GM12892 (cell line): Measurements from ENCODE around the gene CABLES1.

Source experiments
- DNase-seq: peaks from one replicate; pipeline ENCODE4 v3.0.0; 2011; ENCODE audit not compliant: insufficient read length
- FAIRE-seq: peaks from 2 replicates; lab custom pipeline; 2011; peaks lifted over from hg19 to GRCh38; lab: Jason Lieb, UNC
- POLR2A ChIP-seq: IDR thresholded peaks from 2 replicates; pipeline ENCODE4 v1.6.1; 2011; ENCODE audit warnings: low read depth, low read length, control low read depth
- POLR2AphosphoS5 ChIP-seq: IDR thresholded peaks from 2 replicates; pipeline ENCODE4 v1.6.1; 2011; ENCODE audit warnings: low read depth, low read length, control low read depth
- TAF1 ChIP-seq: IDR thresholded peaks from 2 replicates; pipeline ENCODE4 v1.6.1; 2011; ENCODE audit warnings: low read depth, mild to moderate bottlenecking, control low read depth, low read length, borderline replicate concordance

The CABLES1 gene

DNA sequence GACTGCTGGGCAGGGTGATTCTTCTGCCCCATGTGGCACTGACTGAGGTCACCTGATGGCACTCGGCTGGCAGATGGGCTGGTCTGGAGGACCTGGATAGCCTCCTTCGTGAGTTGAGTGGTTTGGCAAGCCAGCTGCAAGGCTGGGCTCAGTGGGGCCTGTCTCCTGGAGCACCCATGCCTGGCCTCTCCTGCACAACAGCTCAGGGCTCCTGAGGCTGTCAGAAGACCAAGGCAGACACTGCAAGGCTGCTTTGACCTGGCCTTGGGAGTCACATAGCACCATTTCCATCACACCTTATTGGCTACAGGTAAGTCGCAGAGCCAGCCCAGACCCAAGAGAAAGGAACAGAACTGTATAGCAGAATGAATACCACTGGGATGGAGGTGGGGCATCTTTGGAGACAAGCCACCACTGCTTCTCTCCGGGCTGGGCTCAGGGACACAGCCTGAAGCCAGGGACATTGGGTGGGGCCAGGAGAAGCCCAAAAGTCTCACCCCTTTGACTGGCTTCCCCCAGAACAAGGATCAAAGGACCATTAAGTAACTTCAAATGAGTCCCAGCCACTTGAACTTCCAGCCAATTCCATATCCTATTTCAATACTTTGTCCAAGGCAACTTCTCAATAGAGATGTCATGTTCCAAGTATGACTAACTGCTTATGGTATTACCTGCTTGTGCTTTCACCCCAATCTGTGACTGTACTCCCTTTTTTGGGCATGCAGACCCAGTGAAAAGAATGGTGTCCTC is 156.3 kb downstream of the CABLES1 start:
- no peak for TF ChIP-seq POLR2AphosphoS5
- TF ChIP-seq TAF1: no peak
- no peak for DNase-seq
- FAIRE-seq: no peak

DNA sequence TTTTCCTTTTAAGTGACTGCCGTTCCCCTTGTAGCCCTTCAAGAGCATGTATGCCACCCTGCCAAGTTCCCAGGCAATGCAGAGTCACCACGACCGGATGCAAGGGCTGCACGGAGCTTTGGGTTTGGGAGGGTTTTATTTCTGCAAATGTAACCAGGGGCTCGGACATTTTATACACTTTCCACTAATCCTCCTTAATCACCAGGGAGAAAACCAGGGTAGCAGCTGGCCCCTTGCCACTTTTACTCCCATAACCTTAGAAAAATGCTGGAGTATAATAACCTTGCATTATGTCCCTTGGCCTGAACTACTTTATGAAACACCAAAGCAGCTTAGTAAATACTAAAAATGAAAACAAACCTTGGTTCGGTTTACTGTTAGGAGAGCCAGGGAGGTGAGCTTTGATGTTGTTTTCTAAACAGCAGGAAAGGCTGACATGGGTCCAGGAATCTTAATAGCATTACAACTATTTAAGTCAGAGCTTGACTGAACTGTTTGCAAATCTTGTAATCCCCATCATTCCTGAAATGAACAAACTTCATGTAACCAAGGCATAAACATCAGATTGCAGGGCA is 165.0 kb downstream of the CABLES1 start:
- FAIRE-seq (no peak), DNase-seq (no peak)
- TF ChIP-seq TAF1 (no peak), POLR2AphosphoS5 (no peak), POLR2A (no peak)

DNA sequence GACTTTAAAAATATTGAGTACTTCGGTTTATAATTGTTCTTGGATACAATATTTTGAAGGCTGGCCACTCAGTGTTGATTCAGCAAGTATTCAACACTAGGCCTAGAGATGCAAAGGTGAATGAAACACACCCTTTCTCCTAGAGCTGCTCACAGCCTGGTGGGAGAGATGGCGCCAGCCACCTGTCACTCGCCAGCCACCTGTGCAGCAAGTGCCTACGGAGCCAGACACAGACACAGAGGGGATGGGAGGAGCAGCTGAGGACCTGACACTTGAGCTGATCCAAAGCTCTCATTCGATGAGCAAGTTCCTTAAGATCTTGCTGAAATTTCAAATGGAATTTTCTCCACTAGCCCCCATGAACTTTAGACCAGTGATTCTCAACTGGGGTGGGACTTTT is 166.7 kb downstream of the CABLES1 start:
- FAIRE-seq (no peak), DNase-seq (no peak)
- TF ChIP-seq POLR2AphosphoS5 (no peak), POLR2A (no peak), TAF1 (no peak)

DNA sequence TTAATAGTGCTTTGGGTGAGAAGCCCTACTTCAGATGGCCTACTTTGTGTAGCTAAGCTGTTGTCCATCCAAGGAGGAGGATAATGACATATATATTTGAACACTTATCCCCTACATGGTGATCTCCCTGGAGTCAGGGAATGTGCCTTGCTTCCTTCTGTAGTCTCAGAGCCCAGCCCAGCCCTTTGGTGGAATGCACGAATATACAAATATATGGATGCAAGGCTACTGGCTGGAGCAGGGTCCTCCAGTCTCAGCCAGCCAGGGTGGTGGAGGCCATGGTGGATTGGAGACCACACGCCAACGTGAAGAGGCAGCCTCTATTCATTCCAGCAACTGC is 167.2 kb downstream of the CABLES1 start:
- DNase-seq: no peak
- TF ChIP-seq POLR2AphosphoS5 (no peak), TAF1 (no peak), POLR2A (no peak)
- FAIRE-seq: no peak

DNA sequence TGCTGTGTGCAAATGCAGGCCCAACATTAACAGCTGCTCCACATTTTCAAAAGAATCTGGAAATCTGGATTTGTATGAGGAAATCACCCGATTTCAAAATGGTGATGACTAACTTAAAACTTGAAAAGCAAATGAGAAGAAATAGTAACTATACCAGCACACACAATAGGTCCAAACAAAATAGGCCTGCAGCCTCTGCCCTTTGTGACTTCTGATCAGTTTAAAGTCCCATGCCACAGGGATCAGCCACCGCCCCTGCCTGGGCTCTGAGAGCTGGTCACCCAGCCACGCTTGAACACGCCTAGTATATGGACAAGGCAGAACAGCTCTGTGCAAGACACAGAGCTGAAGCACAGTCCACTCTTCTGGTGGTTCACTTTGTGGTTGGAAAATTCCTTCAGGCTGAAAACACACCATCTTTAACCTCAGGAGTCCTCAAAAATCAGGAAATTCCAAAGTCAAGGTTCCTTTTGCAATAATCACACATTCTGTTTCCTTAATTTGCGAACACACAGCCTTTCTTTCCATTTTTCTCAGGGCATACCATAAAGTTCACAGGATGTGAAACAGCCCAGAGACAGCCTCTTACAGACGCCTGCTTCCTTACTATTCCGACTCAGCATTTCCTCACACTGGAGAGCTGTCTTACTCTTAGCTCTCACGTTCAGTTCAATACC is 167.7 kb downstream of the CABLES1 start:
- TF ChIP-seq POLR2A (no peak), TAF1 (no peak), POLR2AphosphoS5 (no peak)
- peak; percentile 9 for FAIRE-seq
- DNase-seq: no peak

DNA sequence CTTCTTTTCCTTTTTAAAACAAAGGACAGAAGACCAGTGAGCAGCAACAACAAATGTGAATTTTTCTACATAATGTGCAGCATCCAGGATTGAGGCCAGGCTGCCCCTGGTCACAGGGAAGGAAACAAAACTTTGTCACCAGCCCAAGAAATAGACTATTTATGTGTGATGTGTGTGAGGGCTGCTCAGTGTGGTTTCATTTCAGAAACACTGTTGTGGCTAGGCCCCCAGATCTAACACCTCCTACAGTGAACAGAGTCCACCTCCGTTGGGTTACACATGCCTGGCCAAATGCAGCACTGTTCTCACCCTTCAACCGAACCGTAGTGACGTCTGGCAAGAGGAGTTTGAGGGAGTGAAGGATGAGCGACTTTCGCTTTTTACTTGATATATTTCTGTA is 171.5 kb downstream of the CABLES1 start:
- no peak for DNase-seq
- no peak for FAIRE-seq
- no peak for TF ChIP-seq TAF1
- no peak for TF ChIP-seq POLR2AphosphoS5
- no peak for TF ChIP-seq POLR2A

DNA sequence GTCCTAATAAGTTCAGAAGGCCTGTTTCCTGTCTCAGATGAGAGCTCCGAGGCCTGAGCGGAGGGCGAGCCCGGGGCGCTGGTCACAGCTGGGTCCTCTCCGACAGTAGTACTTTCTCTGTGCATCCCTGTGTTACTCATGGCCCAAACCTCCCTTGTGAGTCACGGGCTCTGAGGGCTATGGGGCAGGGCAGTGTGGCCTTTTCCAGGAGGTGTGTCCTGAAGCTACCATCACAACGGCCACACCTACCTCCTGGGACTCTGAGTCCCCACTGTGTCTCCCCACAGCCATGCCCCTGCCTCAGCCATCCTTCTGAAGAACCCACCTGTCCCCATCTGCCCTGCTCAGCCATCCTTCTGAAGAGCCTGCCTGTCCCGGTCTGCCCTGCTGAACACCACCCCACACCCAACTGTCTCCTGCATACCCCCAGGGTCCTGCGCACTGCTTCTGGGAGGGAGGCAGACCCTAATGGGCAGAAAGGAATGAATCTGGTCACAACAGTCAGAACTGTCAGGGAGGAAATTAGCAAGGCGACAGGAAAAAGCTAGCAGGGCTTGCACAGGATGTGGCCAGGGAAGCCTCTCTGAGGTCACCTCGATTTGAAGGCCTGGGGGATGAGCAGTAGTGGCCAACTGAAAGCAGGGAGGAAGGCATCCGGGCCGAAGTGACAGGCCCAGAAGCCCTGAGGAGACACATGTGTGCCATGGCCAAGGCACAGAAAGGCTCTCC is 172.4 kb downstream of the CABLES1 start:
- DNase-seq: no peak
- no peak for FAIRE-seq
- TF ChIP-seq POLR2A (no peak), POLR2AphosphoS5 (no peak), TAF1 (no peak)
